MM.1S (cell line): ENCODE data around the gene SPC24.
"Not testable (repeated sequence)": the region's sequence is repeated elsewhere in the genome, so short reads cannot be mapped to it uniquely, and the experiment has no call there.

Experiments
- DNase-seq: peaks from one replicate; pipeline ENCODE4 v3.0.0-alpha.2; 2015
- H2AFZ ChIP-seq: fragments of 300-600 bp; sonication (generic); 2 replicates; pipeline ENCODE4 v1.6.0; 2016; ENCODE audit warnings: antibody characterized with exemption, low read length
- H3F3A ChIP-seq: fragments of 300-600 bp; sonication (generic); 2 replicates; pipeline ENCODE4 v1.6.1; 2016; ENCODE audit warnings: mild to moderate bottlenecking, antibody characterized with exemption, low read length, moderate library complexity, mixed read lengths; ENCODE audit not compliant: insufficient read depth
- H3K27ac ChIP-seq: fragments of 300-600 bp; sonication (generic); 2 replicates; pipeline ENCODE4 v1.5.1; 2016; ENCODE audit warnings: mild to moderate bottlenecking, low read length
- H3K27me3 ChIP-seq: fragments of 300-600 bp; sonication (generic); replicated peaks from 2 replicates; pipeline ENCODE4 v1.6.0; 2016; ENCODE audit warnings: low read length; ENCODE audit not compliant: insufficient read depth
- H3K36me3 ChIP-seq: fragments of 300-600 bp; sonication (generic); replicated peaks from 2 replicates; pipeline ENCODE4 v1.6.1; 2016; ENCODE audit warnings: mild to moderate bottlenecking, low read length, mixed read lengths; ENCODE audit not compliant: insufficient read depth
- H3K4me1 ChIP-seq: fragments of 300-600 bp; sonication (generic); 2 replicates; pipeline ENCODE4 v1.6.1; 2016; ENCODE audit warnings: low read length, mixed read lengths
- H3K4me2 ChIP-seq: fragments of 300-600 bp; sonication (generic); 2 replicates; pipeline ENCODE4 v1.6.0; 2016; ENCODE audit warnings: low read depth, low read length
- H3K4me3 ChIP-seq: fragments of 300-600 bp; sonication (generic); 2 replicates; pipeline ENCODE4 v1.5.1; 2016; ENCODE audit warnings: low read length, mixed read lengths
- H3K79me2 ChIP-seq: fragments of 300-600 bp; sonication (generic); 2 replicates; pipeline ENCODE4 v1.6.1; 2016; ENCODE audit warnings: mixed run types, low read length, mixed read lengths
- H3K9ac ChIP-seq: fragments of 300-600 bp; sonication (generic); 2 replicates; pipeline ENCODE4 v1.6.1; 2016; ENCODE audit warnings: low read length, mixed read lengths
- H3K9me2 ChIP-seq: fragments of 300-600 bp; sonication (generic); replicated peaks from 2 replicates; pipeline ENCODE4 v1.6.1; 2016; ENCODE audit warnings: mild to moderate bottlenecking, low read length, mixed read lengths; ENCODE audit not compliant: insufficient read depth
- H3K9me3 ChIP-seq: fragments of 300-600 bp; sonication (generic); replicated peaks from 2 replicates; pipeline ENCODE4 v1.6.1; 2016; ENCODE audit warnings: mild to moderate bottlenecking, low read length, mixed read lengths; ENCODE audit not compliant: insufficient read depth
- H4K20me1 ChIP-seq: fragments of 300-600 bp; sonication (generic); 2 replicates; pipeline ENCODE4 v1.6.1; 2016; ENCODE audit warnings: mild to moderate bottlenecking, low read length, moderate library complexity, mixed read lengths; ENCODE audit not compliant: insufficient read depth
- EZH2 ChIP-seq: fragments of 300-600 bp; sonication (generic); optimal IDR thresholded peaks from 2 replicates; pipeline ENCODE3; 2017; ENCODE audit warnings: low read depth, mild to moderate bottlenecking, antibody characterized with exemption, low read length, mixed read lengths
- EZH2phosphoT487 ChIP-seq: fragments of 300-600 bp; sonication (generic); IDR thresholded peaks from 2 replicates; pipeline ENCODE4 v1.6.1; 2018; ENCODE audit warnings: antibody characterized with exemption, low read length
- TF ChIP-seq, protein P1 (sequence below): fragments of 300-600 bp; sonication (generic); IDR thresholded peaks from 2 replicates; pipeline ENCODE4 v1.5.1; 2016; ENCODE audit warnings: antibody characterized with exemption, low read length, mixed read lengths

SPC24 gene

DNA sequence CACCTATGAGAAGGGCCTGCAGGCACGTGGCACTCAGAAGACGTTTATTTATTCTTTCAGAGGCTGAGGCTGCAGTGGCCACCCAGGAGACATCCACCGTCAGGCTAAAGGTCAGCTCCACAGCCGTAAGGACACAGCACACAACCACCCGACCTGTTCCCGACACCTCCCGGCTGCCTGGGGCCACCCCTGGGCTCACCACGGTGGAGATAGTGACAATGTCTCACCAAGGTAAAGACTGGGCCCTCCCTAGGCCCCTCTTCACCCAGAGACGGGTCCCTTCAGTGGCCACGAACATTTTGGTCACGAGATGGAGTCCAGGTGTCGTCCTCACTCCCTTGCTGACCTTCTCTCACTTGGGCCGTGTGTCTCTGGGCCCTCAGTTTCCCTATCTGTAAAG lies 32.5 kb downstream of the SPC24 start:
- Histone ChIP-seq H3K4me3 (no peak overlapping the region), H3K36me3 (peaks cover 31% of the 10 kb centered on the region), H4K20me1 (no peaks in the 10 kb centered on the region), H3K27ac (no peak overlapping the region), H3K9me2 (no peaks in the 10 kb centered on the region), H3K9me3 (no peaks in the 10 kb centered on the region), H3K79me2 (peaks cover 11% of the 10 kb centered on the region), H3K4me2 (no peak overlapping the region), H2AFZ (no peak overlapping the region), H3K27me3 (no peaks in the 10 kb centered on the region), H3F3A (peaks cover 11% of the 10 kb centered on the region; the same call in 1 of the 2 replicates), H3K4me1 (no peaks in the 10 kb centered on the region), H3K9ac (no peak overlapping the region)
- TF ChIP-seq, protein P1, sequence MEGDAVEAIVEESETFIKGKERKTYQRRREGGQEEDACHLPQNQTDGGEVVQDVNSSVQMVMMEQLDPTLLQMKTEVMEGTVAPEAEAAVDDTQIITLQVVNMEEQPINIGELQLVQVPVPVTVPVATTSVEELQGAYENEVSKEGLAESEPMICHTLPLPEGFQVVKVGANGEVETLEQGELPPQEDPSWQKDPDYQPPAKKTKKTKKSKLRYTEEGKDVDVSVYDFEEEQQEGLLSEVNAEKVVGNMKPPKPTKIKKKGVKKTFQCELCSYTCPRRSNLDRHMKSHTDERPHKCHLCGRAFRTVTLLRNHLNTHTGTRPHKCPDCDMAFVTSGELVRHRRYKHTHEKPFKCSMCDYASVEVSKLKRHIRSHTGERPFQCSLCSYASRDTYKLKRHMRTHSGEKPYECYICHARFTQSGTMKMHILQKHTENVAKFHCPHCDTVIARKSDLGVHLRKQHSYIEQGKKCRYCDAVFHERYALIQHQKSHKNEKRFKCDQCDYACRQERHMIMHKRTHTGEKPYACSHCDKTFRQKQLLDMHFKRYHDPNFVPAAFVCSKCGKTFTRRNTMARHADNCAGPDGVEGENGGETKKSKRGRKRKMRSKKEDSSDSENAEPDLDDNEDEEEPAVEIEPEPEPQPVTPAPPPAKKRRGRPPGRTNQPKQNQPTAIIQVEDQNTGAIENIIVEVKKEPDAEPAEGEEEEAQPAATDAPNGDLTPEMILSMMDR, result no peak
- TF ChIP-seq EZH2phosphoT487, result no peak
- no peak for TF ChIP-seq EZH2
- no peak for DNase-seq

DNA sequence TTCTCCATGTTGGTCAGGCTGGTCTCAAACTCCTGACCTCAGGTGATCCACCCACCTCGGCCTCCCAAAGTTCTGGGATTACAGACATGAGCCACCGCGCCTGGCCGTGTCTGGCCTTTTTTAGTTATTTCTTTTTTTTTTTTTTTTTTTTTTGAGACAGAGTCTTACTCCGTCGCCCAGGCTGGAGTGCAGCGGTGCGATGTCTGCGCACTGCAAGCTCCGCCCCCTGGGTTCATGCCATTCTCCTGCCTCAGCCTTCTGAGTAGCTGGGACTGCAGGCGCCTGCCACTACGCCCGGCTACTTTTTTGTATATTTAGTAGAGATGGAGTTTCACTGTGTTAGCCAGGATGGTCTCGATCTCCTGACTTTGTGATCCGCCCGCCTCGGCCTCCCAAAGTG lies 33.6 kb downstream of the SPC24 start:
- not testable (repeated sequence) for H3K27ac ChIP-seq, H3K9me3 ChIP-seq, H3K4me2 ChIP-seq, H2AFZ ChIP-seq, H3K4me3 ChIP-seq, H3K9me2 ChIP-seq, H3K4me1 ChIP-seq, H3K9ac ChIP-seq, H3K27me3 ChIP-seq, DNase-seq, H4K20me1 ChIP-seq
- H3K36me3 ChIP-seq, result peaks cover 30% of the 10 kb centered on the region
- peaks cover 11% of the 10 kb centered on the region; the same call in 1 of the 2 replicates for H3F3A ChIP-seq
- peaks cover 14% of the 10 kb centered on the region for H3K79me2 ChIP-seq

DNA sequence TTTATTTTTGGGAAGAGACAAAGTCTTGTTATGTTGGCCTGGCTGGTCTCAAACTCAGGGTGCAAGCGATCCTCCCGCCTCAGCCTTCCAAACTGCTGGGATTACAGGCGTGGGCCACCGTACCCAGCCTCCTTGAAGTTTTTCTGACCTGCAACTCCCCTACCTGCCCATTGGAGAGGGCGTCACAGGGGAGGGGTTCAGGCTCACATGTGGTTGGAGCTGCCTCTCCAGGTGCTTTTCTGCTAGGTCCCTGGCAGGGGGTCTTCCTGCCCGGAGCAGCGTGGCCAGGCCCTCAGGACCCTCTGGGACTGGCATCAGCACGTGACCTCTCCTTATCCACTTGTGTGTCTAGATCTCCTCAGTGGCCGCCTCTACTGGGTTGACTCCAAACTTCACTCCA lies 39.1 kb downstream of the SPC24 start:
- no peaks in the 10 kb centered on the region for H3K9me3 ChIP-seq
- H3K79me2 ChIP-seq, result peaks cover 35% of the 10 kb centered on the region
- peaks cover 43% of the 10 kb centered on the region for H3K36me3 ChIP-seq
- no peak overlapping the region for H3K4me2 ChIP-seq
- no peak overlapping the region for H2AFZ ChIP-seq
- H3K4me3 ChIP-seq, result no peak overlapping the region
- peaks cover 12% of the 10 kb centered on the region; the same call in 1 of the 2 replicates for H3F3A ChIP-seq
- H4K20me1 ChIP-seq, result peaks cover 6% of the 10 kb centered on the region; the same call in 1 of the 2 replicates
- TF ChIP-seq, protein P1, result no peak
- no peak for TF ChIP-seq EZH2
- no peak for TF ChIP-seq EZH2phosphoT487
- H3K27ac ChIP-seq, result no peak overlapping the region
- no peaks in the 10 kb centered on the region for H3K27me3 ChIP-seq
- H3K4me1 ChIP-seq, result peaks cover 9% of the 10 kb centered on the region
- no peak for DNase-seq
- no peaks in the 10 kb centered on the region for H3K9me2 ChIP-seq
- no peak overlapping the region for H3K9ac ChIP-seq

DNA sequence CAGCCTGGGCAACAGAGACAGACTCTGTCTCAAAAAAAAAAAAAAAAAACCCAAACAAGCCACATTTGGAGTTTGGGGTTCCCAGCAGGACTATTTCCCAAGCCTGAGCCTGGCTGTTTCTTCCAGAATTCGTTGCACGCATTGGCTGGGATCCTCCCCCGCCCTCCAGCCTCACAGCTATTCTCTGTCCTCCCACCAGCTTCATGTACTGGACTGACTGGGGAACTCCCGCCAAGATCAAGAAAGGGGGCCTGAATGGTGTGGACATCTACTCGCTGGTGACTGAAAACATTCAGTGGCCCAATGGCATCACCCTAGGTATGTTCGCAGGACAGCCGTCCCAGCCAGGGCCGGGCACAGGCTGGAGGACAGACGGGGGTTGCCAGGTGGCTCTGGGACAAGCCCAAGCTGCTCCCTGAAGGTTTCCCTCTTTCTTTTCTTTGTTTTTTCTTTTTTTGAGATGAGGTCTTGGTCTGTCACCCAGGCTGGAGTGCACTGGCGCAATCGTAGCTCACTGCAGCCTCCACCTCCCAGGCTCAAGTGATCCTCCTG lies 39.6 kb downstream of the SPC24 start:
- H3K36me3 ChIP-seq, result peaks cover 45% of the 10 kb centered on the region
- H3K9me2 ChIP-seq, result no peaks in the 10 kb centered on the region
- H3K4me3 ChIP-seq, result no peak overlapping the region
- TF ChIP-seq EZH2phosphoT487, result no peak
- TF ChIP-seq, protein P1, result no peak
- TF ChIP-seq EZH2, result no peak
- peaks cover 15% of the 10 kb centered on the region; the same call in 1 of the 2 replicates for H3F3A ChIP-seq
- H3K9ac ChIP-seq, result no peak overlapping the region
- no peaks in the 10 kb centered on the region for H3K9me3 ChIP-seq
- H3K27me3 ChIP-seq, result no peaks in the 10 kb centered on the region
- H2AFZ ChIP-seq, result no peak overlapping the region
- H3K27ac ChIP-seq, result no peak overlapping the region
- peaks cover 6% of the 10 kb centered on the region; the same call in 1 of the 2 replicates for H4K20me1 ChIP-seq
- peaks cover 9% of the 10 kb centered on the region for H3K4me1 ChIP-seq
- H3K4me2 ChIP-seq, result no peak overlapping the region
- peaks cover 39% of the 10 kb centered on the region for H3K79me2 ChIP-seq
- DNase-seq, result no peak
